Measurements from ENCODE around the gene SLC29A2. TPM values are rescaled to one million over a fixed set of nuclear protein-coding genes. Genes with fewer than 3 reads are reported as not detected.
"Not testable (repeated sequence)": the region's sequence is repeated elsewhere in the genome, so short reads cannot be mapped to it uniquely, and the experiment has no call there.

Gene SLC29A2
- total RNA-seq, 1 experiment from 2014 or later: 0.63 TPM

DNA sequence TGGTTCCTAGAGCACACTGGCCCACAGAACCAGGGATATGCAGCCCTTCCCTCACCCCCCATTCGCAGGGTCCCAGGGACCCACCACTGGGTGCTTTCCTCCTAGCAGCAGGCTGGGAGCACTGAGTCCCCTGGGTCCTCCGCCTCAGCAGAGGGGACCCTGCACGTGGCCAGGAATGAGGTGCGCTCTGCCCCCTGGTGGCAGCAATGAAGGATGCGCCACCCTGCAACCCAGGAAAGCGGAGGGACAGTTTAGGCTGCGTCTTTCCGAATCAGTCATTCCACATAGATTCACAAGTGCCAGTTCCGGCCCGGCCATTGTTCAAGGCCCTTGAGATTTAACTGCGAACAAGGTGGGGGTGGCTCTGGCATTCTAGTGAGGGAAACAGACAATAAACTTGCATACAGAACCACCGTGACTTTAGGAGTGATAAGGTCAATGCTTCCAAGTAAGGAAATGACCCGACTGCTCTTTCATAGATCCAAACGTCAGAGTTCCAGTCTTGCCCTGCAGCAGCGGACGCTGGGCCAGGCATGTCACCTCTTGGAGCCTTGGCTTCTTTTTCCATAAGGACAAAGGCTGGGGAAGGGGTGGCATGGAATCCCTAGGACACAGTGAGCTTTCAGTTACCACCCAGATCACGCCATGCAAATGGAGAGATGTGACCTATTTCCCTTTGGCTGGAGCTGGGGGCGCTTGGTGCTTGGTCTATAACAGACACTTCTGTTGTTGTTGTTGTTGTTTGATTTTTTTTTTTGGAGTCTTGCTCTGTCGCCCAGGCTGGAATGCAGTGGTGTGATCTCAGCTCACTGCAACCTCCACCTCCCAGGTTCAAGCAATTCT is 43.0 kb downstream of the SLC29A2 start:
- peak; percentile 73 for DNase-seq (ENCODE audit: low read depth, low spot score)
- in situ Hi-C loops (cut with HindIII; ENCODE audit: low pct_unique_long_range_greater_than_20kb, low sequenced_read_pairs): no loop called here

- in situ Hi-C loops (cut with HindIII; ENCODE audit: low pct_unique_long_range_greater_than_20kb, low sequenced_read_pairs): no loop called here
- DNase-seq (ENCODE audit: low read depth, low spot score): no peak
These were observed 43.6 kb downstream of the SLC29A2 start for GRCh38 chr11:66328031-66328301.

DNA sequence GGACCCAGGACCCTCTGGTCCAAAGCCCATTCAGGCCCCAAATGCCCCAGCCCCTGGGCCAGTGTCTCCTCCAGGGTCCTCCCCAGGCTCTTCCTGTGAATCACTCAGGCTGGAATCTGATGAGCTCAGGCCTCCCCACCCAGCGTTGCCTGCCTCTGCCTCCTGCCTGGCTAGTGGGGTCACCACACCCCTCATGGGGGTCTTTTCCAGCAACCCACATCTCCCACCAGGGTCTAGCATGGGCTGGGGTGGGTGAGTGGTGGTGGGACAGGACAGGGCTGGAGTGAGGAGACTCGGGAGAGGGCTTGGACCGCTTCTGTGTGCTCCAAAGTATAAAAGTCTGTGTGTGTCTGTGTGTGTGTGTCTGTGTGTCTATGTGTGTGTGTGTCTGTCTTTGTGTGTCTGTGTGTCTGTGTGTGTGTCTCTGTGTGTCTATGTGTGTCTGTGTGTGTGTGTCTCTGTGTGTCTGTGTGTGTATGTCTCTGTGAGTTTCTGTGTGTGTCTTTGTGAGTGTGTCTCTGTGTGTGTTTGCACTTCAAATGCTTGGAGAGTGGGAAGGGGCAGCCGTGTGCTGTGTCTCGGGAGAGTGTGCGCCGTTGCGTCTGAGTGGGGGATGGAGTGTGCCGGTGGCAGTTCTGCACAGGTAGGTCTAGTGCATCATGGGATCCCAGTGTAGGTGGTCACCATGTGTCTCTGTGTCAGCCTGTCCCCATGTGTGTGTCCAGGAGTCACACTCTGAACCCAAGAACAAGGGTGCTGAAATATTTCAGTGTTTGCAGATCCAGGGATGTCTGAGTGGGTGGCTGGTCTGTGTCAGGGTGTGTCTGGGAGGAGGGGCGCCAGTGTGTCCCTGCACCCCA is 44.2 kb downstream of the SLC29A2 start:
- no peak for DNase-seq (ENCODE audit: low read depth, low spot score)
- in situ Hi-C loops (cut with HindIII; ENCODE audit: low pct_unique_long_range_greater_than_20kb, low sequenced_read_pairs): no loop called here

GRCh38 chr11:66326261-66327111 is 45.1 kb downstream of the SLC29A2 start:
- DNase-seq (ENCODE audit: low read depth, low spot score): no peak
- in situ Hi-C loops (cut with HindIII; ENCODE audit: low pct_unique_long_range_greater_than_20kb, low sequenced_read_pairs): no loop called here

GRCh38 chr11:66325263-66325671 is 46.3 kb downstream of the SLC29A2 start:
- DNase-seq (ENCODE audit: low read depth, low spot score): no peak
- in situ Hi-C loops (cut with HindIII; ENCODE audit: low pct_unique_long_range_greater_than_20kb, low sequenced_read_pairs): no loop called here

DNA sequence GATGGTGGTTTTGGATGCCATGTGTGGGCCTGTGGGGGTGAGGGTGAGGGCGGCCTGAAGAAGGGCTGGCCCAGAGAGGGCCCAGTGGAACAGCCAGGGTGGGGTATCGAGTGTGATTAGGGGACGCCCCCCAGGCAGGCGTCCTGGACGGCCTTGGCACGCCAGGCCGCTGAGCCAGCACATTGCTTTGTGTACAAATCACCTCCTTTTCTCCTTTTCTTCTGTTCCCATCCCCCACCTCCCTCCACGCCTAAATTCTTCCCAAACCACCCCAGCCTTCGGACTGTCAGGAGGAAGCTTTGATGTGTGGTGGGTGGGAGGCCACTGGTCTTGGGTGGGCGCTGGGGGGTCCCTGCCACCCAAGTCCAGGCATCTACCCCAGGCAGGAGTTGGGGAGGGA is 46.9 kb downstream of the SLC29A2 start:
- in situ Hi-C loops (cut with HindIII; ENCODE audit: low pct_unique_long_range_greater_than_20kb, low sequenced_read_pairs): no loop called here

DNA sequence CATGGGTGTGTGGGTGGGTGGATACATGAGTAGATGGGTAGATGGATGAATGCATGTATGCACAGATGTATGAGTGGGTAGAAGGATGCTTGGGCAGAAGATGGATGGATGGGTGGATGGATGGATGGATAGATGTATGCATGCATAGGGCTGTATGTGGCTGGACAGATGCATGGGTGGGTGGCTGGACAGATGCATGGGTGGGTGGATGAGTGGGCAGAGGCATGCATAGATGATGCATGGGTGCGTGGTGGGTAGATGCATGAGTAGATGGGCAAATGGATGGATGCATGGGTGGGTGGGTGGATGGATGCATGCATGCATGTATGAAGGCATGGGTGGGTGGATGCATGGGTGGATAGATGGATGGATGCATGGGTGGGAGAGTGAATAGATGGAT is 47.9 kb downstream of the SLC29A2 start:
- in situ Hi-C loops (cut with HindIII; ENCODE audit: low pct_unique_long_range_greater_than_20kb, low sequenced_read_pairs): no loop called here
- DNase-seq (ENCODE audit: low read depth, low spot score): no peak

More for the DNA sequence above, 46.9 kb downstream of the SLC29A2 start:
- no peak for DNase-seq (ENCODE audit: low read depth, low spot score)

- DNase-seq (ENCODE audit: low read depth, low spot score): no peak
- in situ Hi-C loops (cut with HindIII; ENCODE audit: low pct_unique_long_range_greater_than_20kb, low sequenced_read_pairs): no loop called here
These were observed 48.7 kb downstream of the SLC29A2 start for GRCh38 chr11:66322732-66323427.

GRCh38 chr11:66321606-66322005 is 50.0 kb downstream of the SLC29A2 start:
- in situ Hi-C loops (cut with HindIII; ENCODE audit: low pct_unique_long_range_greater_than_20kb, low sequenced_read_pairs): no loop called here
- DNase-seq (ENCODE audit: low read depth, low spot score): no peak

GRCh38 chr11:66320748-66321147 is 50.8 kb downstream of the SLC29A2 start:
- in situ Hi-C loops (cut with HindIII; ENCODE audit: low pct_unique_long_range_greater_than_20kb, low sequenced_read_pairs); DNase-seq (ENCODE audit: low read depth, low spot score): not testable (repeated sequence)

DNA sequence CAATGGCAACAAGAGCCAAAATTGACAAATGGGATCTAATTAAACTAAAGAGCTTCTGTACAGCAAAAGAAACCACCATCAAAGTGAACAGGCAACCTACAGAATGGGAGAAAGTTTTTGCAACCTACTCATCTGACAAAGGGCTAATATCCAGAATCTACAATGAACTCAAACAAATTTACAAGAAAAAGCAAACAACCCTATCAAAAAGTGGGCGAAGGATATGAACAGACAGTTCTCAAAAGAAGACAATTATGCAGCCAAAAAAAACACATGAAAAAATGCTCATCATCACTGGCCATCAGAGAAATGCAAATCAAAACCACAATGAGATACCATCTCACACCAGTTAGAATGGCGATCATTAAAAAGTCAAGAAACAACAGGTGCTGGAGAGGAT is 51.3 kb downstream of the SLC29A2 start:
- in situ Hi-C loops (cut with HindIII; ENCODE audit: low pct_unique_long_range_greater_than_20kb, low sequenced_read_pairs); DNase-seq (ENCODE audit: low read depth, low spot score): not testable (repeated sequence)

DNA sequence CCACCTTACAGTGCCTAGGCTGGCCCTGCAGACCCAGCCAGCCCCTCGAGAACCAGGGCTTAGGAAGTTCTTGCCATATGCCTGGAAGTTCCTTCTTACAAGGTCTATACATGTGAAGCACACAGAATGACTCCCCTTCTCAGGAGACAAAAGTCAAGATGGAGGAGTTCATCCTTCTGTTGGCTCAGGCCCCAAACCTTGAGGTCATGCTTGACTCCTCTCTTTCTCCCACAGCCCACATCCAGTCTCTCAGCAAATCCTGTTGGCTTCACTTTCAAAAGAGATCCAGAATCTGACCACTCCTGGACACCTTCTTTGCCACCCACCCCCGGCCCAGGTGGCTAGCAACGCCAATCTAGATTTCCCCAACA is 53.0 kb downstream of the SLC29A2 start:
- in situ Hi-C loops (cut with HindIII; ENCODE audit: low pct_unique_long_range_greater_than_20kb, low sequenced_read_pairs): no loop called here
- no peak for DNase-seq (ENCODE audit: low read depth, low spot score)

GRCh38 chr11:66317723-66318599 is 53.6 kb downstream of the SLC29A2 start:
- DNase-seq (ENCODE audit: low read depth, low spot score): no peak
- in situ Hi-C loops (cut with HindIII; ENCODE audit: low pct_unique_long_range_greater_than_20kb, low sequenced_read_pairs): no loop called here

DNA sequence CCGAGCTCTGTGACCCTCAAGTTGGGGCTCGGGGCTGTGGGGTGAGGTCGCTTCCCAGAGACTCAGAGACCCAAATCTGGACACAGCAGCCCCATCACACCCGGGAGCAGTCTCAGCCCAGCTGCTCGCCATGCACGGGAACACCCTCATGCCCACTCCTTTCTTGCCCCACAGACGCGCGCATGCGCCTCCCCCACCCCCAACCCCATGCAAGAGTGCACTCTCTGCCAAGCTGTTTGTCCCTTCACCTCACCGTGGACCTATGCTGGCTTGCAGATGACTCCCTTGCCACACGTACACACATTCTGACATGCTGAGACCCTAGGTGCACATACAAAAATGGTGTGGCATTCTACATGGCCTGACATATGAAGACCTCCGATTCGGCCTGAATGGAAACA is 54.2 kb downstream of the SLC29A2 start:
- no peak for DNase-seq (ENCODE audit: low read depth, low spot score)
- in situ Hi-C loops (cut with HindIII; ENCODE audit: low pct_unique_long_range_greater_than_20kb, low sequenced_read_pairs): no loop called here

GRCh38 chr11:66316849-66317251 is 54.7 kb downstream of the SLC29A2 start, which contains the start of gene CD248:
TSS of gene CD248 (minus strand) at chr11:66317044. CDS start at chr11:66317027, 17 bp downstream.
- no peak for DNase-seq (ENCODE audit: low read depth, low spot score)
- in situ Hi-C loops (cut with HindIII; ENCODE audit: low pct_unique_long_range_greater_than_20kb, low sequenced_read_pairs): no loop called here

- in situ Hi-C loops (cut with HindIII; ENCODE audit: low pct_unique_long_range_greater_than_20kb, low sequenced_read_pairs): no loop called here
- no peak for DNase-seq (ENCODE audit: low read depth, low spot score)
These were observed 55.4 kb downstream of the SLC29A2 start for GRCh38 chr11:66315921-66316811.

All from SK-MEL-5 (cell line).